ENCODE measurements around the gene NSMCE4A.
"Not testable (repeated sequence)": the region's sequence is repeated elsewhere in the genome, so short reads cannot be mapped to it uniquely, and the experiment has no call there.

Gene NSMCE4A

DNA sequence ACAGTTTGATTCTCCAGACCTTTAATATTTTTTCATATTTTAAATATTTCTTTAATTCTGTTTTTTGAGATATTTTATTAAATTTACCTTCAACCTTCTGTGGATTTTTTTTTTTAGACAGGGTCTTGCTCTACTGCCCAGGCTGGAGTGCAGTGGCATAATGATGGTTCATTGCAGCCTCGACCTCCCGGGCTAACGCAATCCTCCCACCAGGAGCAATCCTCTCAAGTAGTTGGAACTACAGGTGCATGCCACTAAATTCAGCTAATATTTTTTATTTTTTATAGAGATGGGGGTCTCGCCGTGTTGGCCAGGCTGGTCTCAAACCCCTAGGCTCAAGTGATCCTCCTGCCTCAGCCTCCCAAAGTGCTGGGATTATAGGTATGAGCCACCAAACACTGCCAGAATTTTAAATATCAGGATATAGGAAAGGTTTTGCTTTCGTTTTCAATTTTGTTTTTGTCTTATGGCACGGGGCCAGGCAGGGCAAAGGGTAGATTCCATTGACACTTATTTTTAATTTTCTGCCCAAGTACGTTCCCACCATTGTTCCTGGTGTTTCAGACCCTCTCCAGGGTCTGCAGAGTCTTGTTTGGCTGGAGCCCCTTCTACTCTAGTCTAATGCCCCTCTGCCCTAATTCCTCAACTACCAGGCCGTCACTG, 15.1 kb upstream of the NSMCE4A start:
- no peak for DNase-seq (ENCODE audit: low read depth in 1 of 2, low spot score in 1 of 2)

- no peak for DNase-seq (ENCODE audit: low read depth in 1 of 2, low spot score in 1 of 2)
Measured at GRCh38 chr10:121988361-121989324, 13.6 kb upstream of the NSMCE4A start, which contains the start of gene TACC2. TACC2 (plus strand) TSS chr10:121989163; CDS start chr10:122021982, 32,819 bp downstream.

- no peak for DNase-seq (ENCODE audit: low read depth in 1 of 2, low spot score in 1 of 2)
Measured at GRCh38 chr10:121984463-121984862, 9.4 kb upstream of the NSMCE4A start.

DNA sequence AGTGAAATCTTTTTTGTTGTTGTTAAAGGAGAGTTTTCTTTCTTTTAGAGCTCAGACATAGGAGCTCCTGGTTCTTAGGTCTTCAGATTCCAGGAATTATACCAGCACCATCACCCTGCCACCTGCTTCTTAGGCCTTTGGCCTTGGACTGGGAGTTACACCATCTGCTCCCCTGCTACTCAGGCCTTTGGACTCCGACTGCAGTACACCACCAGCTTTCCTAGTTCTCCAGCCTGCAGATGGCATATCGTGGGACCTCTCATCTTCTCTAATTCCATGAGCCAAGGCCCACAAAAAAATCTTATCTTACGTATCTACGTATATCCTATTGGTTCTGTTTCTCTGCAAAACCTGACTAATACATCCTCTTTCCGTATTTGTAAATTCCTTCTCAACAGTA, 8.8 kb upstream of the NSMCE4A start:
- no peak for DNase-seq (ENCODE audit: low read depth in 1 of 2, low spot score in 1 of 2)

GRCh38 chr10:121981346-121981745, 6.3 kb upstream of the NSMCE4A start:
- DNase-seq (ENCODE audit: low read depth in 1 of 2, low spot score in 1 of 2), result no peak

GRCh38 chr10:121978511-121978910, 3.5 kb upstream of the NSMCE4A start:
- no peak for DNase-seq (ENCODE audit: low read depth in 1 of 2, low spot score in 1 of 2)

GRCh38 chr10:121976607-121977006, 1.6 kb upstream of the NSMCE4A start:
- no peak for DNase-seq (ENCODE audit: low read depth in 1 of 2, low spot score in 1 of 2)

GRCh38 chr10:121975295-121976086, 474 bp upstream of the NSMCE4A start:
- DNase-seq (ENCODE audit: low read depth in 1 of 2, low spot score in 1 of 2), result no peak

DNA sequence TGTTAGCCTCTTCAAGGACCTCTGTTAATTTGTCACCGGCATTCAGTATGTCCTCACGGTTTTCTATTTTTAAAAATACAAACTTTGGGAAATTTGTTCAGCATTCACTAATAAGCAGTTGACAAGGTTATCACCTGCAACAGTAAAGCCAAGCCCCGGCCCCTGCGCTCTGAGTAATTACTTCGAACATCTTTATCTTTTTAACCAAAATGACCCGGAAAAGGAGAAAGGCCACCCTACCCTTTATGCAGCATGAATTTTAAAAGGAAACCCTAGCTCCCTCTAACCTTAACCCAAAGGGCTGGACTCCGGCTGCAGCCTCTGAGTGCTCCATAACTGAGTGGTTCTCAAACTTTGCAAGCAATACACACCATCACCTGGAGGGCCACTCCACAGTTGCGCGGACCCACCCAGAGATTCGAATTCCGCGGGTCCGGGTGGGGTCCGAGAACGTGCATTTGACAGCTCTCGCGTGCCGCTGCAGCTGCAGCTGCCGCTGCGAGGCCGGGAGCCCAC, 940 bp downstream of the NSMCE4A start:
- DNase-seq (ENCODE audit: low read depth in 1 of 2, low spot score in 1 of 2), result no peak

GRCh38 chr10:121969086-121969485, 5.9 kb downstream of the NSMCE4A start:
- not testable (repeated sequence) for DNase-seq (ENCODE audit: low read depth in 1 of 2, low spot score in 1 of 2)

DNA sequence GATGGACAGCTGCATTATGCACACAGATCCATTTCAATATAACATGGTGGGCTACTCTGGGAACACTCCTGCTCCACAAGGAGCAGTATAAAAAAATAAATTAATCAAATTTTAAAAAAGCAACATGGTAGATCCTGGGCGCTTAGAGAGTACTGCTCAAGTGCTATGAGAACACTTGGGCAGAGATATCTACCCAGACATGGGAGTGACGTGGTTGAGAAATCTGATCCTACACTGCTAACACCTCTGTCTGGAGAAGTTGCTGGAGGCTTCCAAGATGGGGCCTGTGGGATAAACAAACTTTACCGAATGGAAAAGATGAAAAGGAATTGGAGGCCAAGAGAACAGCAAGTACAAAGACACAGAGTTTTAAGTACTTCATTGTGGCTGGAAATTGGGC, 9.0 kb downstream of the NSMCE4A start:
- DNase-seq (ENCODE audit: low read depth in 1 of 2, low spot score in 1 of 2), result no peak

DNA sequence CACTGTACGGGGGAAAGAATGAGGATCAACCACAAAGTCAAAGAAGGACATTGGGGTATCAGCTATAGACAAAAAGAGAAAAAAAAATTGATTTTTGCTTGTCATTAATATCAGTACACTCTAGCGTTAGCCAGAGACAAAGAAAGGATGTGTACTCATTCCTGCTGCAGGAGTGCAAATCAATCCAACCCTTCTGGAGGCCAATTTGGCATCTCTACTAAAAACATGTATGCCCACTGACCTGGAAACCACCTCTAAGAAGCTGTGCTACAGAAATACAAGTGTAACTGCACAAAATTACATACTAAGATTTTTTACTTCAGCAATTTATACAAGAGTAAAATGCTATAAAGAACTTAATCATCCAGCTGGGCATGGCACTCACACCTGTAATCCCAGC, 13.6 kb downstream of the NSMCE4A start:
- DNase-seq (ENCODE audit: low read depth in 1 of 2, low spot score in 1 of 2), result no peak

DNA sequence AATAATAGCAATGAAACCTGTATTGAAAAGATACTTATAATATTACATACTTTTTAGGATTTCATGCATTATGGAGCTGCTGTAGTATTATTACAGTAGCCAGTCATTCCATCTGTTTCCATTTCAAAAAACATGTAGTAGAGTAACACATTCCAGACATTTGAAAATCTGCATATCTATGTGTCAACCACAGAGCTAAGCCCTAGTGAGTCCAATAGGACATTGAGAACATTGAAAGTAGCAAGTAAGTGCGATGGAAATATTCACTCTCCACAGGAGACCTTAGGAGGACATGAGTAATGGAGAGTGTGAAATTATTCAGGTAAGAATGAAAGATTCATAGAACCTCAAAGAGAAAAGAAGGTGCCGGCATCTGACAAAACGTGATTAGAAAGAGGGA, 15.3 kb downstream of the NSMCE4A start:
- no peak for DNase-seq (ENCODE audit: low read depth in 1 of 2, low spot score in 1 of 2)

DNA sequence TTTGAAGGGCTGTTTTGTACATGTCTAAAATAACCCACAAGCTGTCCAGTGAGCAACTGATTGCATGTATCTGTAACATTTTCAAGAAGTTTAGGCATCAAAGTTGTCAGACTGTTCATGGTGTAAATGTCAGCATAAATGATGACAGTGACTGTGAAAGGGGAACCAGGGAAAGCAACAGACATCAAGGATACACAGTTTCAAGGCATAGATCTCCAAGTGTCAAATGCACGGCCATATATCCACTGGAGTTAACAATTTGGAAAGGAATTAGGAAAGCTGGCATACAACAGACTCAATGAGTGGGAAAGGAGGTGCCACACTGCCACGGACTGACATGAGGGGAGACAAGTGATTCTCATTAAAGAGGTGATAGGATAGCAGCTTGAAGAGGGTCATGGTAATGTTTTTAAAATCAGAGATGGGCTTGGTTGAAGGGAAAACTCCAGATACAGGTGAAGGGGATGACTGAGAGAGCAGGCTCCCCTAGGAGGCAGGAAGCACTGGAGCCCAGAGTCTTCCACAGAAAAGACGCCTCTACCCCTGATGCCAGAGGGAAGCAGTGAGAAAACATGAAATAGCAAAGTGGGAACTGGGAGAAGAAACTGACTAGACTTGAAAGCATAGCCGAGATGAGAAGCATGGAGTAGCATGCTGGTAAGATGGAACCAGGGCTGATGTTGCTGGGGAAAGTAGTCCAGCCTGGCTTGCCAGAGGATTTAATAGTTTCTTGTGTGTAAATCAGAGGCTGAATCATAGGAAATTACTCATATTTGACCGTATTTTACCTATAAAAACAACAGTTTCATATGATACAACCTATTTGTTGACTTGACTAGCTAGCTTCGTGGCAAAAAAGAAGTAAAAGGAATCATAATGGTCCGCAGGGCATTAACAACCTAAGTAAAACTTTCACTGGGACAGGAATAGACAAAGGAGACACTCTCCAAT, 18.6 kb downstream of the NSMCE4A start:
- no peak for DNase-seq (ENCODE audit: low read depth in 1 of 2, low spot score in 1 of 2)

DNA sequence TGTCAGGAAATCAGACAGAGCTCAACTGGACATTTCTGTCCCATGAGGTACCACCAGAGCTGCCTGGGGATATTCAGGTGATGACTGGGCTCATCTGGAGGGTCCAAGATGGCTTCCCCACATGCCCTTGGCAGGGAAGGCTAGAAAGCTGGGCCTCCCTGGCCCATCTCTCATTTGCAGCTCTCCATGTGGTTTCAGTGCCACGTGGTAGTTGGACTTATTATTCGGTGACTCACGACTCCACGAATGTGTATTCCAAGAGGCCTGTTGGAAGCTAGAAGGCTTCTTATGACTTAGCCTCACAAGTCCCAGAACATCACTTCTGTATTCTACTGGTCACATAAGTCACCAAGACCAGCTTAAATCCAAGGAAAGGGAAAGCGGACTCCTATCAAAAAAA, 22.8 kb downstream of the NSMCE4A start:
- no peak for DNase-seq (ENCODE audit: low read depth in 1 of 2, low spot score in 1 of 2)

DNA sequence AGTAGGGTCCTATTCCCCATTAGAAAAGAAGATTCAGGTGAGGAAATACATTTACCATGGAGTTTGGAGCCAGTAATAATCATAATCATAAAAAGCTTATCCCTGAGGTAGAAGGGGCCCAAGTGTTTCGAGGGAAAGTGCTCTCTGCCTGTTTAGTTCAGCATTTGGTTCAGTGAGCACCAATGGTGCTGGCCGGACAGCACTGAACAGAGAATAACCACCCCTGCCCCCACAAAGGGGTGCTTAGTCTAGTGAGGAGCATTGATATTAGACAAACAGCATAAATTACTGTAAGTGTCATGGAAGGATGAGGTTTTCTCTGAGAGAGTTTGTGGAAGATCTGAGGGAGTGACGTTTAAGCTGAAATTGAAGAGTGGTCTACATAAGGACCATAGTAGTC, 25.6 kb downstream of the NSMCE4A start:
- DNase-seq (ENCODE audit: low read depth in 1 of 2, low spot score in 1 of 2), result no peak

- DNase-seq (ENCODE audit: low read depth in 1 of 2, low spot score in 1 of 2), result no peak
Measured at GRCh38 chr10:121949049-121949448, 26.0 kb downstream of the NSMCE4A start.

- no peak for DNase-seq (ENCODE audit: low read depth in 1 of 2, low spot score in 1 of 2)
Measured at GRCh38 chr10:121947343-121948330, 27.4 kb downstream of the NSMCE4A start.

Measured in activated T-helper 1 cell treated with anti-CD3 and anti-CD28 coated beads, Interleukin-2, amount 50 U/mL, for 16 hours (primary cell).